Mucosa of rectum (tissue), 2 donors: ENCODE results near the gene CDH18.

ENCODE experiments used
- H3K27ac ChIP-seq, 2 donors: one replicate each; pipeline ENCODE4 v1.7.0; 2013; ENCODE audit warnings: inconsistent platforms in 2 of 2, low read depth in 2 of 2, low read length in 2 of 2
- H3K27me3 ChIP-seq, 2 donors: one replicate each; pipeline ENCODE4 v1.7.0; 2013; ENCODE audit warnings: low read length in 2 of 2; ENCODE audit not compliant: control insufficient read depth in 2 of 2, insufficient read depth in 2 of 2
- H3K36me3 ChIP-seq, 2 donors: one replicate each; pipeline ENCODE4 v1.7.0; 2013; ENCODE audit warnings: low read length in 2 of 2; ENCODE audit not compliant: control insufficient read depth in 2 of 2, insufficient read depth in 2 of 2
- H3K4me1 ChIP-seq, 2 donors: one replicate each; pipeline ENCODE4 v1.7.0; 2013; ENCODE audit warnings: low read length in 2 of 2, mild to moderate bottlenecking in 1 of 2; ENCODE audit not compliant: control insufficient read depth in 2 of 2, insufficient read depth in 2 of 2
- H3K4me3 ChIP-seq, 2 donors: one replicate each; pipeline ENCODE4 v1.7.0; 2013; ENCODE audit warnings: low read length in 2 of 2
- H3K9ac ChIP-seq, 2 donors: one replicate each; pipeline ENCODE4 v1.7.0; 2013; ENCODE audit warnings: low read length in 2 of 2, low read depth in 1 of 2, mild to moderate bottlenecking in 1 of 2
- H3K9me3 ChIP-seq, 2 donors: one replicate each; pipeline ENCODE4 v1.7.0; 2013; ENCODE audit warnings: low read length in 2 of 2; ENCODE audit not compliant: control insufficient read depth in 2 of 2
- donor health status: healthy.
- donor health status: Normal muscosa, but diverticular disease.

CDH18 gene

DNA sequence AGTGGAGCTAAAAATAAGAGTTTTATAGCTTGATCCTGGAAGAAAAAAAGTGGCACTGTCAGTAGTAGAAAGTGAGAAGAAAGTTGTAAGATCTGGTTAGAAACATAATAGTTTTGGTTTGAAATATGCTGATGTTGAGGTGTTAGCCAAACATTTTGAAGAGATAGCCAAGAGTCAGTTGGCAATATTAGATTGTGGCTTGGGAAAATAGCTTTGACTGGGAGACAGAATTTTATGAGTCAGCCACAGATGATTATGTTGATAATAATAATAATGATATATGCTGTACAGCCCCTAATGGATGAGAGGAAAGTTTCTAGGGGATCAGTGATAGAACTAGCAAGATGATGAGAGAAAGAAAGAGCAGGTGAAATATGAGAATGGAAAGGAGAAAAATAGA, 12.4 kb upstream of the CDH18 start:
- Histone ChIP-seq H3K9me3 (no peaks in the 10 kb centered on the region), H3K4me1 (no peaks in the 10 kb centered on the region), H3K36me3 (no peaks in the 10 kb centered on the region), H3K27me3 (no peaks in the 10 kb centered on the region), H3K9ac (no peak overlapping the region), H3K4me3 (no peak overlapping the region), H3K27ac (no peak overlapping the region)

DNA sequence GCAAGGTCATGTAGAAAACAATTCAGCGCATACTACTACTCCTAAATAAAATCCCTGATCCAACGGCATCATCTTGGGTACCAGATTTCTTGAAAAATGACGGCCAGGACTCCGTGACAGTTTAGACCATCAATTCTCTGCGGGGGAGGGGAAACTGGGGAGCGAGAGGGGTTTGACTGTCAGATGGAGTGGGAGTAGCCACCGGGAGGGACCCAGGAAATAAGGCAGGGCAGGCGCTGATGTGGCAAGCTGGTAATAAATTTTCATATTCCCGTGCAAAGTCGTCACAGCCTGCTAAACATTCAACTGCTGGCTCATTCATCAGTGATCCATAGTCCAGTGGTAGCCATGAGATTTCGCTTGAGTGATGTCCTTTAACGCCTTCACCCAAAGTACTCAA, 457 bp upstream of the CDH18 start:
- H3K4me1 ChIP-seq: no peaks in the 10 kb centered on the region
- H3K27ac ChIP-seq: no peak overlapping the region
- H3K9me3 ChIP-seq: no peaks in the 10 kb centered on the region
- no peaks in the 10 kb centered on the region for H3K27me3 ChIP-seq
- no peak overlapping the region for H3K9ac ChIP-seq
- H3K4me3 ChIP-seq: no peak overlapping the region
- H3K36me3 ChIP-seq: no peaks in the 10 kb centered on the region

DNA sequence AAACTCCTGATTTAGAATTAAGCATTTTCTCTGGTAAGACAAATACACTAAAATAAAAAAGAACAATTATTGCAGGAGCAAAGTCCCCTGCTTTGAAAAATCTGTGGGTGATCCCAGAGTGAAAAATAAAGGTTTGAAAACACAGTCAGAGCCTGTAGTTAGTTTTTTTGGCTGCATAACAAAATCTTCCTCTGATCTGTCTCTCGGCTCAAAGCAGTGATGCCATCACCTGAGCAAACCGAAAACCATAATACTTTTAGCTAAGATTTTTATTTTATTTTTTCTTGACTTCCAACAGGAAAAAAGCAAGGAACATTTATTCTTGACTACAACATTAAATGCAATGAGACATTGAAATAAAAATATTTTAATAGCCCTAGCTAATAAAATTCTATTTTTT, 1.2 kb downstream of the CDH18 start:
- no peak overlapping the region for H3K4me3 ChIP-seq
- no peak overlapping the region for H3K27ac ChIP-seq
- no peaks in the 10 kb centered on the region for H3K36me3 ChIP-seq
- H3K4me1 ChIP-seq: no peaks in the 10 kb centered on the region
- no peaks in the 10 kb centered on the region for H3K9me3 ChIP-seq
- H3K27me3 ChIP-seq: no peaks in the 10 kb centered on the region
- no peak overlapping the region for H3K9ac ChIP-seq

GRCh38 chr5:19986031-19986619, 1.9 kb downstream of the CDH18 start:
- no peak overlapping the region for H3K9ac ChIP-seq
- no peaks in the 10 kb centered on the region for H3K9me3 ChIP-seq
- H3K4me3 ChIP-seq: no peak overlapping the region
- H3K36me3 ChIP-seq: no peaks in the 10 kb centered on the region
- H3K4me1 ChIP-seq: no peaks in the 10 kb centered on the region
- H3K27me3 ChIP-seq: no peaks in the 10 kb centered on the region
- no peak overlapping the region for H3K27ac ChIP-seq

- H3K4me3 ChIP-seq: no peak overlapping the region
- H3K27me3 ChIP-seq: no peaks in the 10 kb centered on the region
- H3K9me3 ChIP-seq: no peaks in the 10 kb centered on the region
- no peak overlapping the region for H3K27ac ChIP-seq
- H3K36me3 ChIP-seq: no peaks in the 10 kb centered on the region
- no peak overlapping the region for H3K9ac ChIP-seq
- no peaks in the 10 kb centered on the region for H3K4me1 ChIP-seq
These were observed 9.5 kb downstream of the CDH18 start for GRCh38 chr5:19978476-19978875.

GRCh38 chr5:19977099-19977498, 10.9 kb downstream of the CDH18 start:
- Histone ChIP-seq H3K9ac (no peak overlapping the region), H3K4me1 (no peaks in the 10 kb centered on the region), H3K9me3 (no peaks in the 10 kb centered on the region), H3K27ac (no peak overlapping the region), H3K4me3 (no peak overlapping the region), H3K36me3 (no peaks in the 10 kb centered on the region), H3K27me3 (no peaks in the 10 kb centered on the region)

DNA sequence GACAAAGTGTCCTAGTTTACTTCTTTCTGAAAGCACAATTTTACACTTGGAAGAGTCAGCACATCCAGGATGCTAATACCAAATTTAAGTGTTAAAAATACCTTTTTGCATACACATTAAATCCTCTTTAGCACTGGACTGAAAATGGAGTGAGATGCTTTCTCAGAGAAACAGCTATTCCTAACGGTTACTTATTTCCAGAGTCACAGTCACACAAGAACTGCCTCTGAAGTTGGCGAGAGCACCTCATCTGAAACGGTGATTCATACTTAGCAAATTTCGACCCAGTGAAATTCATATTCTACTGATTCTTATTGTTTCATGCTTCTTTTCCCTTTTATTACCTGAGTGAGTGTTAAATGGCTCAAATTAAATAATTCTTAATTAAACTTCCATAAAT, 12.2 kb downstream of the CDH18 start:
- no peak overlapping the region for H3K27ac ChIP-seq
- H3K4me1 ChIP-seq: no peaks in the 10 kb centered on the region
- no peak overlapping the region for H3K9ac ChIP-seq
- H3K4me3 ChIP-seq: no peak overlapping the region
- no peaks in the 10 kb centered on the region for H3K27me3 ChIP-seq
- H3K9me3 ChIP-seq: no peaks in the 10 kb centered on the region
- H3K36me3 ChIP-seq: no peaks in the 10 kb centered on the region

DNA sequence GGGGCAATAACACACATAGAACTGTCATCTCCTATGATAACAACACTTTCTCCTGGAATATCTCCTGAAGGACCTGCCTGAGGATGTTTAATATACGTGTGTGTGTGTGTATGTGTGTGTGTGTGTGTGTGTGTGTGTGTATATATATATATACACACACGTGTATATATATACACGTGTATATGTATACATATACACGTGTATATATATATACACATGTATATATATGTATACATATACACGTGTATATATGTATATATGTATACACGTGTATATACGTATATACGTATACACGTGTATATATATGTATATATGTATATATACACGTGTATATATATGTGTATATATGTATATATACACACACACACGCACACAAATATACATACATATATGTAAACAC, 27.5 kb downstream of the CDH18 start:
- no peaks in the 10 kb centered on the region for H3K27me3 ChIP-seq
- H3K36me3 ChIP-seq: no peaks in the 10 kb centered on the region
- no peak overlapping the region for H3K9ac ChIP-seq
- no peaks in the 10 kb centered on the region for H3K9me3 ChIP-seq
- H3K4me3 ChIP-seq: no peak overlapping the region
- no peak overlapping the region for H3K27ac ChIP-seq
- no peaks in the 10 kb centered on the region for H3K4me1 ChIP-seq

- Histone ChIP-seq H3K27me3 (no peaks in the 10 kb centered on the region), H3K4me3 (no peak overlapping the region), H3K9me3 (no peaks in the 10 kb centered on the region), H3K9ac (no peak overlapping the region), H3K27ac (no peak overlapping the region), H3K4me1 (no peaks in the 10 kb centered on the region), H3K36me3 (no peaks in the 10 kb centered on the region)
These were observed 28.1 kb downstream of the CDH18 start for GRCh38 chr5:19959830-19960384.

DNA sequence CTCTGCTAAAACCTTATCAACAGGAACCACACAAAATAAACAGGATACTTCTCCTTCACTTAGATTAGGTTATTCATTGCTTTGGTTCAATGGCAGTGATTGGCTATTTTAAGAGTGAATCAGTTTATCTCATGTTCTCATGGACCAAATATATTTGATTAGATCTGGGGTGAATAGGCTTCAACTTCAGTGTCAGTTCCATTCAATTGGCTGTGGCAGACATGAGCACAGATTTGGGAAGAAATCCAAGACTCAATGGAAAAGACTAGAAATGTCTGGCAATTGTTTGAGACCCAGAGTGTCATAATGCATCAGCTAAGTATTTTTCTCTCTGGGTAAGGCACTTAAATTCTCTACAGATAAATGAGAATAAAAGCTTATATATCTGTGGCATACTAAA, 37.1 kb downstream of the CDH18 start:
- Histone ChIP-seq H3K9me3 (no peaks in the 10 kb centered on the region), H3K4me3 (no peak overlapping the region), H3K27ac (no peak overlapping the region), H3K36me3 (no peaks in the 10 kb centered on the region), H3K4me1 (no peaks in the 10 kb centered on the region), H3K9ac (no peak overlapping the region), H3K27me3 (no peaks in the 10 kb centered on the region)

- peaks cover 0 to 2% of the 10 kb centered on the region in 2 donors for H3K9me3 ChIP-seq
- H3K4me3 ChIP-seq: no peak overlapping the region
- no peak overlapping the region for H3K9ac ChIP-seq
- no peaks in the 10 kb centered on the region for H3K4me1 ChIP-seq
- H3K36me3 ChIP-seq: no peaks in the 10 kb centered on the region
- H3K27me3 ChIP-seq: no peaks in the 10 kb centered on the region
- no peak overlapping the region for H3K27ac ChIP-seq
These were observed 47.8 kb downstream of the CDH18 start for GRCh38 chr5:19940192-19940591.
